GM19468 (cell line): ENCODE data around the gene ECHS1.
"Not testable (repeated sequence)": the region's sequence is repeated elsewhere in the genome, so short reads cannot be mapped to it uniquely, and the experiment has no call there.

Source experiments
- ATAC-seq: cut with Tn5 transposase; IDR thresholded peaks from one replicate; pipeline ENCODE4 v1.9.1; 2021; ENCODE audit warnings: mild to moderate bottlenecking, moderate library complexity, moderate number of reproducible peaks; ENCODE audit not compliant: unreplicated experiment; ENCODE audit errors: extremely low read depth

Gene ECHS1

GRCh38 chr10:133379801-133380666 lies 6.9 kb upstream of the ECHS1 start:
- no peak for ATAC-seq

- peak; percentile 40 for ATAC-seq
Observed at GRCh38 chr10:133379152-133379800, 6.1 kb upstream of the ECHS1 start, which contains the start of gene PAOX. Gene PAOX (plus strand): TSS chr10:133379262. CDS start chr10:133379317, 55 bp downstream.

GRCh38 chr10:133378251-133379096 lies 5.3 kb upstream of the ECHS1 start:
- ATAC-seq, result peak; percentile 24

GRCh38 chr10:133377818-133378250 lies 4.7 kb upstream of the ECHS1 start:
- no peak for ATAC-seq

GRCh38 chr10:133377025-133377817 lies 4.1 kb upstream of the ECHS1 start:
- no peak for ATAC-seq

GRCh38 chr10:133376183-133376582 lies 3.0 kb upstream of the ECHS1 start:
- not testable (repeated sequence) for ATAC-seq

GRCh38 chr10:133375357-133376115 lies 2.4 kb upstream of the ECHS1 start:
- no peak for ATAC-seq

GRCh38 chr10:133372507-133372906 lies 647 bp downstream of the ECHS1 start:
- ATAC-seq, result no peak

GRCh38 chr10:133370030-133370786 lies 2.9 kb downstream of the ECHS1 start:
- no peak for ATAC-seq

GRCh38 chr10:133368153-133368552 lies 5.0 kb downstream of the ECHS1 start:
- no peak for ATAC-seq

- not testable (repeated sequence) for ATAC-seq
Observed at GRCh38 chr10:133367461-133367860, 5.7 kb downstream of the ECHS1 start.

GRCh38 chr10:133366751-133367150 lies 6.4 kb downstream of the ECHS1 start:
- no peak for ATAC-seq

- ATAC-seq, result no peak
Observed at GRCh38 chr10:133366130-133366478, 7.0 kb downstream of the ECHS1 start.

- ATAC-seq, result no peak
Observed at GRCh38 chr10:133365461-133366129, 7.6 kb downstream of the ECHS1 start.

GRCh38 chr10:133364645-133365431 lies 8.3 kb downstream of the ECHS1 start:
- no peak for ATAC-seq

- no peak for ATAC-seq
Observed at GRCh38 chr10:133362846-133363245, 10.3 kb downstream of the ECHS1 start.
